Bronchial epithelial cell (primary cell): ENCODE data around the gene OSBPL1A. TPM values are rescaled to one million over a fixed set of nuclear protein-coding genes. Genes with fewer than 3 reads are reported as not detected.

ENCODE experiments used
- DNase-seq: peaks from one replicate; pipeline ENCODE4 v3.0.0-alpha.2; 2010; ENCODE audit warnings: low read depth
- FAIRE-seq: peaks from 2 replicates; lab custom pipeline; 2011; peaks lifted over from hg19 to GRCh38; lab: Jason Lieb, UNC
- H3K27me3 ChIP-seq: 2 replicates; pipeline ENCODE4 v1.5.1; 2011; ENCODE audit warnings: low read length; ENCODE audit not compliant: control insufficient read depth, insufficient read depth
- H3K36me3 ChIP-seq: 2 replicates; pipeline ENCODE4 v1.5.1; 2011; ENCODE audit warnings: low read length; ENCODE audit not compliant: control insufficient read depth, insufficient read depth
- H3K4me3 ChIP-seq: 2 replicates; pipeline ENCODE4 v1.5.1; 2011; ENCODE audit warnings: mild to moderate bottlenecking, low read depth, low read length, control low read depth
- total RNA-seq: library from RNA; depleted of rRNA; stranded (reverse); fragments of >200 nt; gene quantifications from 2 replicates; pipeline ENCODE4 v1.2.1, GENCODE V29; 2014
- TF ChIP-seq, protein P1 (sequence below): IDR thresholded peaks from 2 replicates; pipeline ENCODE4 v1.5.1; 2011; ENCODE audit warnings: mild to moderate bottlenecking, moderate library complexity, low read length, control low read depth, inconsistent platforms; ENCODE audit not compliant: insufficient read depth, severe bottlenecking

OSBPL1A gene
- total RNA-seq, 1 donor from 2014 or later: 22.6 TPM

DNA sequence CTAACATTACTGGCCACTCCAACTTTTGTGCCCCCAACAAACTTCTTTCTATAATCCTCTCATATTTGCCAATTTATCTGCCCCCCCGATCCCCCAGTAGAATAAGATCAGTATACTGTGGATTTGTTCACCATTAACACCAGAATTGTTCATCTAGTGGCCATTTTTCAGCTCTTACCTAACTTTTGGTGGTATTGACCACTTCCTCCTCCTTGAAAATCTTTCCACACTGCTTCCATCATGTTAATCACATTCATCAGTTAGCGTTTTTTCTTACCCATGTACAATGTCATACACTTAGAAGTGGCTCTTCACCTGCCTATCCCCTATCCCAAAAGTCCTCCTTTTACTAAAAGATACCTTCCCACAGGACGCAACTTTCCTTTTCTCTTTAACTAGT, 35.0 kb upstream of the OSBPL1A start:
- no peak overlapping the region for H3K4me3 ChIP-seq
- DNase-seq (no peak), FAIRE-seq (no peak)
- peaks cover 2% of the 10 kb centered on the region for H3K36me3 ChIP-seq
- TF ChIP-seq, protein P1, sequence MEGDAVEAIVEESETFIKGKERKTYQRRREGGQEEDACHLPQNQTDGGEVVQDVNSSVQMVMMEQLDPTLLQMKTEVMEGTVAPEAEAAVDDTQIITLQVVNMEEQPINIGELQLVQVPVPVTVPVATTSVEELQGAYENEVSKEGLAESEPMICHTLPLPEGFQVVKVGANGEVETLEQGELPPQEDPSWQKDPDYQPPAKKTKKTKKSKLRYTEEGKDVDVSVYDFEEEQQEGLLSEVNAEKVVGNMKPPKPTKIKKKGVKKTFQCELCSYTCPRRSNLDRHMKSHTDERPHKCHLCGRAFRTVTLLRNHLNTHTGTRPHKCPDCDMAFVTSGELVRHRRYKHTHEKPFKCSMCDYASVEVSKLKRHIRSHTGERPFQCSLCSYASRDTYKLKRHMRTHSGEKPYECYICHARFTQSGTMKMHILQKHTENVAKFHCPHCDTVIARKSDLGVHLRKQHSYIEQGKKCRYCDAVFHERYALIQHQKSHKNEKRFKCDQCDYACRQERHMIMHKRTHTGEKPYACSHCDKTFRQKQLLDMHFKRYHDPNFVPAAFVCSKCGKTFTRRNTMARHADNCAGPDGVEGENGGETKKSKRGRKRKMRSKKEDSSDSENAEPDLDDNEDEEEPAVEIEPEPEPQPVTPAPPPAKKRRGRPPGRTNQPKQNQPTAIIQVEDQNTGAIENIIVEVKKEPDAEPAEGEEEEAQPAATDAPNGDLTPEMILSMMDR: no peak
- no peaks in the 10 kb centered on the region for H3K27me3 ChIP-seq

DNA sequence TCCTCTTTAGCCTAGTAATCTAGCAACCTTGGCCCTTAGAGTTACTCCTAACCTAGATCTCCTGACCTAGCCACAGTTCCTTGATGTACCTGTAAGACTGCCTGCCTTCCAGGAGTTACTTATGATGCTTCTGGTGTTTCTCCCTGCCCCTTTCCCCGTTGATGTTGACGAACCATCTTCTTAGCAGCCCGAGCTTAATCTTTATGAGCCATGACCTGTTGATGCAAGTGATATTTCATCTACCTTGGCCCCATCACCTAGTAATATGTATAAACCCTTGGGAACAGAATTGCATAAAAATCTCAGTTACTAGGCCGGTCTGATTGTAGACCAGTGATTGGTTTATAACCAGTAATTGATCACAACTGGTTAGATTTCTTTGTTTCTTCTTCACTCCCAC, 31.6 kb upstream of the OSBPL1A start:
- Histone ChIP-seq H3K27me3 (no peaks in the 10 kb centered on the region), H3K36me3 (peaks cover 2% of the 10 kb centered on the region), H3K4me3 (no peak overlapping the region)
- TF ChIP-seq, protein P1: no peak
- FAIRE-seq (no peak), DNase-seq (no peak)

DNA sequence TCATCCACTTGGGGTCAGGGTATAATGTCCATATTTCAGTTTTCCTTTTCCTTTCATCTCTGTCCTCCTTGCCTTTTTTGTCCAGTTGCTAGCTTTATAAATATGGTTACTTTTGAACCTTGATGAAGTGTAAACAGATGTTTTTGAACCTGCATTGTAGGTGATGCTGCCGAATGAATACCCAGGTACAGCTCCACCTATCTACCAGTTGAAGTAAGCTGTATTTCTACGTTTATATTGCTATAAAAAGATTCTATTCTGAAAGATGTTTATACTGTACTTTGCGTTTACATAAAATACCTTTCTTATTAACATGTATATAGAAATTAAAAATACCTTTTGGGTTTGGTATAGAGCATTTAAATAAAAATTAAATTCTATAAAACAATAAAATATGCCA, 31.1 kb upstream of the OSBPL1A start:
- Histone ChIP-seq H3K27me3 (no peaks in the 10 kb centered on the region), H3K4me3 (no peak overlapping the region), H3K36me3 (peaks cover 2% of the 10 kb centered on the region)
- FAIRE-seq (no peak), DNase-seq (peak; percentile 26)
- TF ChIP-seq, protein P1: peak; percentile 23

DNA sequence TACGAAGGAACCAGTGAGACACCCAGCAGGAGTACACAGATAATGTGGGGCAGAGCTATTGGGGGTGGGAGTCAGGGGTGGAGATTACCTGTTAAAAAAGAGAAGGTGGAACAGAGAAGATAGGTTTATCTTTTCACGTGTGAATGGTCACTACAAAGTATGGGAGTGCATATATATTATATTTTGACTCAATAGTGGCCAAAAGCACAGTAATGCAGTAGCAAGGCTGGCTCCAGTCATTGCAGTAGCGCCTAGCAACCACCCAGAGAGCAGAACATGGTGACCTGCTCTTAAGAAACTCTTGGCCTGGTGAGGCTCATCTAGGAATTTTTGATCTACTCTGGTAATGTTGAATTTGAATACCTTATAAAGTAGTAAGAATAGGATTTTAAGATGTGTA, 29.9 kb upstream of the OSBPL1A start:
- DNase-seq (peak; percentile 23), FAIRE-seq (no peak)
- no peaks in the 10 kb centered on the region for H3K27me3 ChIP-seq
- TF ChIP-seq, protein P1: no peak
- no peaks in the 10 kb centered on the region for H3K36me3 ChIP-seq
- peak overlapping the region; percentile 80 for H3K4me3 ChIP-seq

DNA sequence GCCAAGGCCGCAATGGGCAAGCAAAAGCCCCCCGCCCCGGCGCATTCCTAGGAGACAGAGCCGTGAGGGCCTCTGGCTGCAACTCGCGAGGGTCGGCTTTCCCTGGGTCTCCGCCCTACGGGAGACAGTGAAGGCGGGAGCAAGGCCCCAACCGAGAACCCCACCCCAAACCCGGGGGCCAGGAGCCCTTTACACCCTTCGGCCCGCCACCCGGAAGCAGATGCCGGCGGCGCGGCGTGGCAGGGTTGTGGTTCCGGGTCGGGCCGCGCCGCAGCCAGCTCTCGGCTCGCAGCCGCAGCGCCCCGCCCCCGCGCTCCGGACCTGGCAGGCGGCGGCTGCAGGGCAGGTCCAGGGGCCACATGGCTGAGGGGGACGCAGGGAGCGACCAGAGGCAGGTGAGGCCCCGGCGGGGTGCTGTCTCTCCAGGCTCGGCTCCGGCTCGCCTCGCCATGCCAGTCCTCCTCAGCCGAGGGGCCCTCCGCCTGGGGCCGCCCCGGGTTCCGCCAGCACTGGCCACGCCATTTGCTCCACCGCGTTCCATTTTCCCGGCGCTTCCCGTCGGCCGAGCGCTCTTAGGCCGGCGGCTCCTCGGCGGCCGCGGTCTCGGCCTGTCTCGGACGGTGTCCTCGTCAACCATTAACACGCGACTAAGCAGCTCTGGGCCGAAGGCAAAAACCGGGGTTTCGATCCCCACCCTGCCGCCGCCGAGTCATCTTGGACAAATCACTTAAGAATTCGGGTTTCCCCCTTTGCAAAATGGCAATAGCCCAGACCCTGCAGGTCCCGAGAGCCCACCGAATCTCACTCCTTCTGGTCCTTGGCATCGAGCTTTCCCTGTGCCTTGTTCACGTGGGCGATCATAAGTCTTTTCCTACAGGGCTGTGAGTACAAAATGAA, 29.0 kb upstream of the OSBPL1A start, which contains the start of gene IMPACT:
IMPACT (plus strand) TSS at position 273 of the 897 bp plus-strand sequence; CDS start at position 360, 87 bp downstream.
- FAIRE-seq (no peak), DNase-seq (peak; percentile 41)
- no peaks in the 10 kb centered on the region for H3K27me3 ChIP-seq
- peak within 1 kb of the TSS; percentile 80 for H3K4me3 ChIP-seq
- H3K36me3 ChIP-seq: no peaks in the 10 kb centered on the region
- TF ChIP-seq, protein P1: no peak
